ENCODE results near the gene MIDN.

DNA sequence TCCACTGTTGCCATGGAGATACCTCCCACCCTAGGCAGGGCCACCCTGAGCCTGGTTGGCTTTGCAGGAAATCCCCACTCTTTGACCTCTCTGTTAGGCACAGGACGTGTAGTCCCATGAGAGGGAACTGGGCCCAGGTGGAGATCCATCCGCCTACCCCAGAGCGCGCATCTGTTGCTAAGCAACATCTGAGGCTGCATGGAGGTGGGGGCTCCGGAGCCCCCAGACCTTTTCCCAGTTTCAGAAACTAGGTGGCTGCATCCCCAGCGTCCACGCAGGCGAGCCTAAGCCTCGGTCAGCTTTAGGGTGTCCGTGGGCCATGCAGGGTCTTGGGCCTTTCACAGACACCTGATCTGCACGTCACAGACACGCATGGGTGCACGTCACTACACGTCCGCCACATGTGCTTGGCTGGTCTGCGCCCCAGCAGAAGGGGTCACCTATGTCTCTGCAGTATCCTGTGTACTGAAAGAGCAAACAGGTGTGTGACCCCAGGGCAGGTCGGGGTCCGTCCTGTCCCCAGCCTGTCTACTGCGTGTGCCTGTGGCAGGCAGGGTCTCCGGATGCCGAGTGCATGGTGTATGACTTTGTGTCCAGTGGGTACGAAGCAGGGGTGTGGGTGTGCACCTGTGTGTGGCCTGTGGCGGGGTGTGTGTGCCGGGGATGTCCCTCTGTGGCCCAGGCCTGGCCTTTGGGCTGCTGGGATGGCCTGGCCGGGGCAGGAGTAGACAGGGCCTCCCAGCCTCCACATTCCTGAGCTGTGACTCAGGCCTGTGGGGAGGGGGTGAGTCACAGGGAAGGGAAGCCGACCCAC is 16.6 kb downstream of the MIDN start:
- TF ChIP-seq, protein P1, sequence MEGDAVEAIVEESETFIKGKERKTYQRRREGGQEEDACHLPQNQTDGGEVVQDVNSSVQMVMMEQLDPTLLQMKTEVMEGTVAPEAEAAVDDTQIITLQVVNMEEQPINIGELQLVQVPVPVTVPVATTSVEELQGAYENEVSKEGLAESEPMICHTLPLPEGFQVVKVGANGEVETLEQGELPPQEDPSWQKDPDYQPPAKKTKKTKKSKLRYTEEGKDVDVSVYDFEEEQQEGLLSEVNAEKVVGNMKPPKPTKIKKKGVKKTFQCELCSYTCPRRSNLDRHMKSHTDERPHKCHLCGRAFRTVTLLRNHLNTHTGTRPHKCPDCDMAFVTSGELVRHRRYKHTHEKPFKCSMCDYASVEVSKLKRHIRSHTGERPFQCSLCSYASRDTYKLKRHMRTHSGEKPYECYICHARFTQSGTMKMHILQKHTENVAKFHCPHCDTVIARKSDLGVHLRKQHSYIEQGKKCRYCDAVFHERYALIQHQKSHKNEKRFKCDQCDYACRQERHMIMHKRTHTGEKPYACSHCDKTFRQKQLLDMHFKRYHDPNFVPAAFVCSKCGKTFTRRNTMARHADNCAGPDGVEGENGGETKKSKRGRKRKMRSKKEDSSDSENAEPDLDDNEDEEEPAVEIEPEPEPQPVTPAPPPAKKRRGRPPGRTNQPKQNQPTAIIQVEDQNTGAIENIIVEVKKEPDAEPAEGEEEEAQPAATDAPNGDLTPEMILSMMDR (IDR thresholded peaks at IDR 0.05; ENCODE audit: low read depth, low read length, poor library complexity, severe bottlenecking), result no peak
- no peak for TF ChIP-seq EZH2phosphoT487 (IDR thresholded peaks at IDR 0.05; ENCODE audit: borderline replicate concordance, low read length)
